ENCODE measurements around the gene TREH.

DNA sequence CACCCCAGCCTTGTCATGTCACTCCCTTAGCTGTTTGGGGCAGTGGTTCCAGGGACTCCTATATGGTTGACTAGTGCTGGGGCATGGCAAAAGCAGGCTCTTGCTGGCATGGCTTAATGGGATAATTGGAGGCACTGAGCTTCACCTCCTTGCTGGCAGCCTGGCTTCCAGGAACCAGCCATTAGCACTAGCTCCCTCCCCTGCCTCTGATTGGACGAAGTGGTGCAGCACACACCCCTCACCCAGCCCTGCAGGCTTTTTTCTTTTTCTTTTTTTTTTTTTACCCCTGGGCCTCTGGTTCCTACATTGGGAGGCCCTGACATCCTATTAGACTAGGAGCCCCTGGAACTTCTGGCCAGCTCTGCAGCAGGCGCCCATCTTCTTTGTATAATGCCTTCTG lies 53.5 kb downstream of the TREH start:
- TF ChIP-seq, protein P1, sequence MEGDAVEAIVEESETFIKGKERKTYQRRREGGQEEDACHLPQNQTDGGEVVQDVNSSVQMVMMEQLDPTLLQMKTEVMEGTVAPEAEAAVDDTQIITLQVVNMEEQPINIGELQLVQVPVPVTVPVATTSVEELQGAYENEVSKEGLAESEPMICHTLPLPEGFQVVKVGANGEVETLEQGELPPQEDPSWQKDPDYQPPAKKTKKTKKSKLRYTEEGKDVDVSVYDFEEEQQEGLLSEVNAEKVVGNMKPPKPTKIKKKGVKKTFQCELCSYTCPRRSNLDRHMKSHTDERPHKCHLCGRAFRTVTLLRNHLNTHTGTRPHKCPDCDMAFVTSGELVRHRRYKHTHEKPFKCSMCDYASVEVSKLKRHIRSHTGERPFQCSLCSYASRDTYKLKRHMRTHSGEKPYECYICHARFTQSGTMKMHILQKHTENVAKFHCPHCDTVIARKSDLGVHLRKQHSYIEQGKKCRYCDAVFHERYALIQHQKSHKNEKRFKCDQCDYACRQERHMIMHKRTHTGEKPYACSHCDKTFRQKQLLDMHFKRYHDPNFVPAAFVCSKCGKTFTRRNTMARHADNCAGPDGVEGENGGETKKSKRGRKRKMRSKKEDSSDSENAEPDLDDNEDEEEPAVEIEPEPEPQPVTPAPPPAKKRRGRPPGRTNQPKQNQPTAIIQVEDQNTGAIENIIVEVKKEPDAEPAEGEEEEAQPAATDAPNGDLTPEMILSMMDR (IDR thresholded peaks at IDR 0.05; ENCODE audit: low read depth, low read length): no peak
- TF ChIP-seq MYC (IDR thresholded peaks at IDR 0.05; ENCODE audit: low read depth, low read length): no peak
- no peak for TF ChIP-seq POLR2A (IDR thresholded peaks at IDR 0.05; ENCODE audit: extremely low read depth, insufficient read length)
- TF ChIP-seq MAX (IDR thresholded peaks at IDR 0.05; ENCODE audit: low read depth, low read length): no peak

Data from NB4 (cell line).